T-helper 1 cell treated with Interleukin-12 subunit alpha and Interleukin-12 subunit beta and Interleukin-4 antibody, amounts not matched to agents 30 ng/mL and 1 ng/mL, for 36 hours (primary cell): Measurements from ENCODE around the gene BLOC1S5. TPM values are rescaled to one million over a fixed set of nuclear protein-coding genes. Genes with fewer than 3 reads are reported as not detected.

Experiments
- intact Hi-C: fragments of 100-400 bp; cut with micrococcal nuclease; formaldehyde crosslinking; loops from one replicate; pipeline ENCODE4 v1.15.1; 2024
- total RNA-seq: library from RNA; stranded (reverse); gene quantifications from 2 replicates; pipeline ENCODE4 v1.2.3, GENCODE V29; 2022

Gene BLOC1S5
- total RNA-seq, 1 donor from 2014 or later: 16.6 TPM

DNA sequence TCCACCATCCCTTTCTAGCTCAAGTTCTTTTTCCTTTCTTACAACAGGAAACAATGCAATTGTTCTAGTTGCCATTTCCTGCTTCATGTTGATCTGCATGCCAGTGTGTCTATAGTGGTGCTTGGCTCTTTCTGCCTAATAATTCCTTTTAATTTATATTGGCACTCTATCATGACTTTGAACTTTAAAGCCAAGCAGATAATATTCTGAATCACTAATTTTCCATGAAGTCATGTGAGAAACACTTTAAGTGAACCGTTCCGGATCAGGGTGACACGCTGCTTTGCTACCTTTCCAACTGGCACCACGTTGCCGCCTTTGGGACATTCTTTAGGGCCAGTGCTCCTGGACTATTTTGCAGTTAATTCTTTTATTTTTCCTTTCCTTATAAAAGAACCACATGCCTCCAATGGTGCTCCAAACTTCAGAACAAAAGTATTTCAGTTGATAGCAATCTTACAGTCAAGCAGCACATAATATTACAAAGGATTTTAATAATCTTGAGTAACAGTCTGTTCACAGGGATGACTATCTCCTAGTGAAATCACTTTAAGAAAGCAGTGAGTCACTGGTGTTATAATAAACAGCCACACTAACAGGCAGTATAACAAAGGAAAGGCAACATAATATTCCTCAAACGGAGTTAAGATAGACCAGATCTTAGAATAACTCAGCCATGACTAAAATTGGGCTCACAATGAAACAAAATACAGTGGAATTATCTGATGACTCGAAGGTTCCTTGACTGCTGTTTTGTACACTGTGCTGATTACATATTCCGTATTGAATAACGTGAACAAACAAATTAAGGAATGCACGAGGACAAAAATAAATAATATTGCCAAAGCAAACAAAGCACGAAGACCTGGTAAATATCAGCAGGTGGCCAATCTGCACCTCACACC is 19.0 kb upstream of the BLOC1S5 start:
- intact Hi-C loops: loop anchor here (2.0 kb wide), 1 partner anchor 18 kb away; the partner anchor contains the start of gene BLOC1S5

DNA sequence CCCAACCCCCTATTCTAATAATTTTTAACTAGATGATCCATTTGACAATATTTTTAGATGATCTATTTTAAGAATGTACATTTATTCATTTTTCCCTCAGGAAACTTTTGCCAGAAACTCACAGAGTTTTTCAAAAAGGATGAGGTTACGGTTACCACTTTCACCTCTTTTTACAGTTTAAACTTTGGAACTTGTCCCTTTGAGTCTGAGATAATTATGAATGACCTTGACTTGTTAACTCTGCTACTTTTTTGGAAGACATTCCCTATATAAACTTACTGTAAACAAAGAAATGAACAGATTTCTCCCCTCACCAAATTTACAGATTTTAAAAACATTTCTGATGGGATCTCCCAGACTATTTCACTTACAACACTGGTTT is 18.4 kb upstream of the BLOC1S5 start:
- intact Hi-C loops: loop anchor here (2.0 kb wide), 1 partner anchor 18 kb away; the partner anchor contains the start of gene BLOC1S5

DNA sequence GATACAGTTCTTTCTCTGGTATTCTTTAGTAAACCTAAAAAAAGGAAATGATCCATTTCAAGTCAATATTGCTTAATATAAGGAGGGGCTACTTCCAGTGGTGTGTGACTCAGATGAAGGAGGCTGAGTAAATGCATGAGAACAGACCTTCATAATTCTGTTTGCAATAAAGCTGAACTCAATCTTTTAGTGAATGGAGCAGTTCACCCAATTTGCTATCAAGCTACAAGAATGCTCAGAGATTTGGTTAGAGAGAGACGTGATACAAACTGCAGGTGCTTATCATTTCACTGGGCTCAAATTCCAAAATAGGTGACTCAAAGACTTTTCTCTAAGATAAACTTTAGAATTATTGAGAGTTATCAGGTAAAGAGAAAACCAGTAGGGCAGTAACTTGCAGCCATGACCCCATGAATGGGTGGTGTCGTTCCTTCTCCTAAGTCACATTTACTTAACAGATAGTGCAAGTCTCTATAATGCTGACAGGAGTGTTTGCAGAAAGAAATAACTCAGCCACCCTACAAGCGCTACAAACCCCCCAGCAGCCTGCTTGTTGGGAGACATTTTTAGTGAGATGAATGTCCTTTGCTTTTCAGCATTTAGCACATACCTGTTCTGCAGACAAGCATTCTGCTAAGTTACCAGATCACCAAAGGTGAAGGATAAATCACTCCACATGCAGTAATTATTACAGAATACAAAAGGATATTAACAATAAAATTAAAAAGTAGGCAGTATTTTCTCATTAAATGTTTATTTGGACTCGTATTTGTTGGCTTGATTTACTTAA is 16.4 kb upstream of the BLOC1S5 start:
- intact Hi-C loops: no loop called here

DNA sequence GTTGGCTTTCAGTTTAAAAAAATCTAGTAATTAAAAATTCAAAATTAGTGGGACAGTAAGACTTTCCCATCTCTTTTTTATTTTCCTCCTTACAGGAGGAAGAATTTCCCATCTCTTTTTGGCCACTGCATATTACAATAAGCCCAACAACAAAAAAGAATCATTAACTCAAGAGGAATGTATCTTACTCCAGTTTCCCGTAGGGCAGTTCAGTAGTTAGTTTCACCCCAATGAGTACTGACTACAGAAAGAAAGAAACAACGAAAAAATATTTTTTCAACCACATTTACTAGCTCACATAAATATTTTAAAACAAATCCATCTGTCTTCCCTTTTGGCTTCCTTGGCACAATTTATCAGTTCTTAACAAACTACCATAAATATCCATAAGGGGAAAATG is 14.9 kb upstream of the BLOC1S5 start:
- intact Hi-C loops: no loop called here

DNA sequence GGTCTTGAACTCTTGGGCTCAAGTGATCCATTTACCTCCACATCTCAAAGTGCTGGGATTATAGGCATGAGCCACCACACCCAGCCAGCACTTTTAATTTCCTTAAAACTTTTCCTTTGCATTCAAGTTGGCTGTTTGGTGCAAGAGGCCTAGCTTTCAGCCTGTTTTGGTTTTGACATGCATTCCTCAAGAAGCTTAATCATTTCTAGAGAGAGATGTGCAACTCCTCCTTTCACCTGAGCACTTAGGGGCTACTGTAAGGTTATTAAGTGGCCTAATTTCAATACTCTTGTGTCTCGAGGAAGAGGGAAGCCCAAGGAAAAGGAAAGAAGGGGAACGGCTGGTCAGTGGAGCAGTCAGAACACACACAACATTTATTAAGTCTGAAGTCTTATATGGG is 13.8 kb upstream of the BLOC1S5 start:
- intact Hi-C loops: no loop called here

DNA sequence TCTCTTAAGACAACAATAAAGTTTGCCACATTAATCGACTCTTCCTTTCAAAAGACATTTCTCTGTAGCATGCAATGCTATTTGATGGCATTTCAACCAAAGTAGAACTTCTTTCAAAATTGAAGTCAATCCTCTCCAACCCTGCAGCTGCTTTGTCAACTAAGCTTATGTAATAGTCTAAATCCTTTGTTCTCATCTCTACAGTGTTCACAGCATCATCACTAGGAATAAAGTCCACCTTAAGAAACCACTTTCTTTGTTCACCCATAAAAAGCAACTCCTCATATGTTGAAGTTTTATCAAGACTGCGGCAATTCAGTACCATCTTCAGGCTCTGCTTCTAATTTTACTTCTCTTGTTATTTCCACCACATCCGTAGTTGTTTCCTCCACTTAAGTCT is 11.5 kb upstream of the BLOC1S5 start:
- intact Hi-C loops: no loop called here

DNA sequence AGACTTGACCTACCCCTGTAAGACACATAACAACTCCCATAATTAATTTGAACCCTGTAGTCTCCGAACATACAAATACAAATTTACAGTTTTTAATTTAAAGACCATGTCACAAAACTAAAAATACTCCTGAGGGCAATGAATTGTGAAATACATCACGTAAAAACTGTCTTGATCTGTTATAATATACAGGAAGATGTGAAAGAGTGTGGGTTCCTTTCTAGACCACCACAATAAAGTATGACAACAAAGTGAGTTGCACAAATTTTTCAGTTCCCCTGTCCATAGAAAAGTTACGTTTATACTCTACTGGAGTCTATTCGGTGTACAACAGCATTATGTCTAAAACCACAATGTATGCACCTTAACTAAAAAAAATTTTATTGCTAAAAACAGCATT is 11.0 kb upstream of the BLOC1S5 start:
- intact Hi-C loops: no loop called here

DNA sequence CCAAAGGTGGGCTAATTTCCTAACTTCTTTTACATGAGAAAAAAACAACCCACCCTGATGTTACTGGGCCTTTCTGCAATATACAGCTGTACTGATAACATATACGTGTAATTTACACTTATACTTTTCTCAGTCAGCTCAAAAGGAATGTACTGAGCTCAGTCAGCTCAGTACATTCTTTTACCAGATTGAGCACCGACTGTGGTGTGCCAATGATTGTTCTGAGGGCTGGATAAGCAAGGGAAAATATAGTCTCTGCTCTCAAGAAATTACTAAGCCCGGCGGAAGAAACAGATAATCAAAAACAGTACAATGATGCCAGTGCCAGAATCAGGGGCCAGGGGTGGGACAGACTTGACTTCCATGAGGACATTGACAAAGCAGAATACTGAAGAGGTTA is 10.0 kb upstream of the BLOC1S5 start:
- intact Hi-C loops: no loop called here

DNA sequence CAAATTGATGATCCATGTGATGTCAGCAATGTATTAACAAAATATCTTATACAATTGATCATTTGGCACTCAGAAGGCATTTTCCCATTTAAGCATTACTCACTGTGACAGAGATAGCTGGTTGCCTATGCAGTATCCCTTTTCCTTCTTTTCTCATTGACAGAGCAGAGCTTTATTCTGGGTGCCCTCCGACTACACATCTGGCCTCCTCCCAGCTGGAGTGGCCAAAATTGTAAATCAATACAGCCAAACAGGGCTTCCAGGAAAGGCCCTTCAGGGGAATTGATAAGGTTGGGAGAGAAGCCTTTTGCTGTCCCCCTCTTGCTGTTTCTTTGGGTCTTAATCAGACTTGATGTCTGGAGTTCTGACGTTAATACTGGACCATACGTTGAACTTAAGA is 9.6 kb upstream of the BLOC1S5 start:
- intact Hi-C loops: no loop called here

DNA sequence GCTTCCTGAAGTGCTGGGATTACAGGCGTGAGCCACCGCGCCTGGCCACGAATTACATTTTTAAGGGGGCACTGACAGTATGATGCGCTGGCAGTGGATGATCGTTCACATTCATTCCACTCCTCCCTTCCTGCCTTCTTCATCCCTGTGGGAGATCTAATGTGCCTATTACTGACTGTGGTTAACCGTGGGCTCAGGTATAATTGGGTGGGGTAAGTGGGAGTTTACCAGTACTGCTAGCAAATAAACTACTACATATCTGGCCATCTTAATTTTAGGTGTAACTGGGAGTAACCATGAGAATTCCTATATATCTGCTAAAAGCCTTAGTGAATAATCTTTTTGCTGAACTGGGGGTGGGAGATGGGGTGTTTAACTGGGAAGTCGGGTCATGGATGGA is 6.5 kb upstream of the BLOC1S5 start:
- intact Hi-C loops: no loop called here

DNA sequence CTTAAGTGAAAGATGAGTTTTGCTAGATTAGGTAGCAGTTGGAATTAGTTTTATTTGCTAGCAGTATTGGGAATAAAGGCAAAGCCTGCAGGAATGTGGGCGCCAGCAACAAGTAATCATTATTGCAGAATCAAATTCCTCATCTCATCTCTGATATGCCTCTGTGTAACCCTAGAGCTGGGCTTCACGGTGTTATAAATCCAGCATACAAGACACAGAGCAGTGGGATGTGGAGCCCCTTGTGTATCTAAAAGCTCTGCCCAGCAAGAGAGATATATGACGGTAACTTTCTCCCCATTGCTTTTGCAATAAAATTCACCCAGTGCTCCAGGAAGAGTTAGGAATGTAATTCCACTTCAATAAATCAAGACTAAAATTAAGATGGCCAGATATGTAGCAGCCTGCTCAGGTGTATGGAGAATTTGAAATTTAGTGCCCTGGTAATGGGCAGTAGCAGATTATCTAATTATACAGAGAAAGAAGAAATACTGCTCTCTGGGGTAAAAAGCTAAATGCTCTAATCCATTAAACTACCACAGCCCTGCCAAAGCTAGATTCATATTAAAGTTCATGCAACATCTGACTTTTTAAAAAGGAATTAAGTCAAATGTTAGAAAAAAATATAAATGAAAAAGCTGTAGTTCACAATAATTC is 5.6 kb upstream of the BLOC1S5 start:
- intact Hi-C loops: loop anchor here (10.0 kb wide), 2 partner anchors 795 to 925 kb away; no protein-coding TSS in a partner anchor

DNA sequence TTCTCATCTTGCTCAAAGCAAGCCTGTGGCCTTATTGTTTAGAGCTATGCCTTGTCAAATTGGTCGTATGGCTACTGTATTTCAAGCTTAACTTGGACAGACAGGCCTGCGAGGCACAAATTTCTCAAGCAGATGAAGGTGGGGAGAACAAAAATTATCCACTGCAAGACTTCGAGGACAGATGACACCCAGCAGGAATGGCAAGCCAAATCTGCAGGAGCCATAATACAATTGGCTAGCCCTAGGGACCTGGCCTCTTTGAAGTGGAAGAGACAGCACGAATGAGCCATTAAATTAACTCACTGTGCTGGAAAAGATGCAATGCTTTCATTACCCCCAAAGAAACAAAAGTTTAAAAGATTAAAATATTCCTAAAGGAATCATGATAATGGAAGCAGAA is 5.0 kb upstream of the BLOC1S5 start:
- intact Hi-C loops: loop anchor here (10.0 kb wide), 2 partner anchors 794 to 924 kb away; no protein-coding TSS in a partner anchor

DNA sequence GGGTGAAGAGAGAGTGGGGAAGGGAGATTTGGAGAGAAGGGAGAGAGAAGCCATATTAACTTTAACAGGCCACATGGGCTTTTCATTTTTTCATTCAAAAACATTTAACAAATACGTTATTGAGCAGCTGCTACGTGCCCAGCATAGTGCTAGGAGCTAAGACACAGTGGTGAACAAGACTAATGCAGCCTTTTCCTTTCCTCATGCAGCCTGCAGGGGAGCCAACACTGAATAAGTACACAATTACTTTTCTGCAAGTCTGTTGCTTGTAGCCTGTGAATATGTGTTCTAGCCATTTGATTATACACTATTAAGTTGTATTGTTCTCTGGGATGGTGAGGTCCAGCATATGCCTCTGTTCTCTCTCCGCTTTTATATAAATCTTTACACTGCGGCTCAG is 1.9 kb upstream of the BLOC1S5 start:
- intact Hi-C loops: loop anchor here (10.0 kb wide), 2 partner anchors 791 to 921 kb away; no protein-coding TSS in a partner anchor

DNA sequence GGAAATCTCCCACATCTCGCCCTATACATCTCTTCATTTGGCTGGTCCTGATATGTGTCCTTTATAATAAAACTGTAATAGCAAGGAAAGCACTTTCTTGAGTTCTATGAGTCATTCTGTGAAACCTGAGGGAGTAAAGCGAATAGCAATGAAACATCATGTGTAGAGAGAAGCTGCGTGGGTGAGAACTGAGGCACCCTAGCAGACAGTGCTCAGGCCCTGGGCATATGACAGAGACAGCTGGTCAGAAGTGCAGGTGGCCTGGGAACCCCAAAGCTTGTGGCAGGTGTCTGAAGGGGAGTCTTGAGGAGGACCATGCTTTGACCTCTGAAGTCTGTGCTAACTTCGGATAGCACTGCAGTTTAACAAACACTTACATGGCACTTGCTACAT is 1.3 kb upstream of the BLOC1S5 start:
- intact Hi-C loops: loop anchor here (2.0 to 10.0 kb wide), 3 partner anchors 17 to 921 kb away; no protein-coding TSS in a partner anchor

DNA sequence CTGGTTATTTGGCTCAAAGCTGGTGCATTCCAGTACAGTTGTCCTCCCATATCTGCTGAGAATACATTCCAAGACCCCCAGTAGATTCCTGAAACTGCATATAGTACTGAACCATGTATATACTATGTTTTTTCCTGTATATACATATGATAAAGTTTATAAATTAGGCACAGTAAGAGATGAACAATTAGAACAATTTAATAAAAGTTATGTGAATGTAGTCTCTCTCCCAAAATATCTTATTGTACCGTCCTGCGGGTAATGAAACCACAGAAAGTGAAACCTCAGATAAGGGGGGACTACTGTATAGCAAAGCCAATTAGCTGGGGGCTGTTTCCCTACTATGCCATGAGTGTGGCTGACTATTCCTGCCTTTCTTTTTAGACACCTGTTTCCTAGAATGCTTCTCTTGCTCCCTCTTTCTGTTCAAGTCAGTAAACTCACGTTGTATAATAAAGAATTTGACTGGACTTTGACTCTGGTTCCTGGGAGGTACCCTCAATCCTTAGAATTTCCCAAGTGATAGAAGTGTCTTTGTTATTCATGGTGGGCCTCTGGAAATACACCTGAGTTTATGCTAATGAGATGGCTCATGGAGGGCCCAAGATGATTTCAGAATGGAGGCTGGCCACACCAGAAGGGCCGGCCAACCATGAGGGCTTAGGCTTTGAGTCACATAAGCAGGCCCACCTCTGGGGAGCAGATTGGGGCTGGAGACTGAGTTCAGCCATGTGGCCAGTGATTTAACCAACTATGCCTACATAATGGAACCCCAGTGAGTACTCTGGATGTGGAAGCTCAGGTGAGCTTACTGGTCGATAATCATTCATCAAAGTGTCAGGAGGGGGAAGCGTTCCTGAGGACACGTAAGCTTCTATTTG is 689 bp upstream of the BLOC1S5 start:
- intact Hi-C loops: loop anchor here (1.0 to 10.0 kb wide), 12 partner anchors 18 to 920 kb away; partner anchors contain the start of genes CAGE1, EEF1E1, RIOK1 and SLC35B3

DNA sequence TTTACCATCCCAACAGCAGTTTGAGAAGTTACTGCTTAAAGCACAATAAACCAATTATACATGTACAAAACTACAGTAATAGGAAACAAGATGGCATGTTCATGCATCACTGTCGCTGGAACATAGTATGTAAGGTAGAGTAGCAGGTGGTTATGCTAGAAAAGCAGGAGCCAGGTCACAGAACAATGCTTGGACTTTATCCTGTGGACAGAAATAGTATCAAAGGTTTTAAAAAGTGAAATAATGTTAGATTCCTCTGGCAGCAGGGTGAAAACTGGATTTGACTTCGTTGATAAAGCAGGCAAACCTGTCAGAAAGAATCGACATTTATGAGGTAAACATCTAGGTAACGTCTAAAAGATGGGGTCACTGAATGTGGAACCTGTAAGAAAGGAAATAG is 2.5 kb downstream of the BLOC1S5 start:
- intact Hi-C loops: loop anchor here (10.0 kb wide), 2 partner anchors 787 to 917 kb away; no protein-coding TSS in a partner anchor

DNA sequence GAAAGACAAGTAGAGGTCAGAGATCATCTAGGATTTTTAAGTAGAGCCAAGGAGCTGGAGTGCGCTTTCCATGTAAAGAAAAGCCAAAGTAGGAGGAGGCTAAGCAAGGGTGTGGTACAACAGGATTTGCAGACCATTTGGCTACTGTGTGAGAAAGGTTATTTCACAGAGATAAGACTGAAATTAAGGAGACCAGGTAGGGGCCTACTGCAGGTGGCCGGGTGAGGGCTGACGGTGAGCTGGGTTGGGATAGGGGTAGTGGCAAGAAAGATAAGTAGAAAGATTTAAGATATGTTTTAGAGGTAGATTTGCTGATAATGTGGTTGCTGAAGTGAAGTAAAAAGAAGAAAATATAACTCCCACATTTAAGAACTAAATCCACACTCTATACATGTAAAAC is 3.8 kb downstream of the BLOC1S5 start:
- intact Hi-C loops: loop anchor here (10.0 kb wide), 2 partner anchors 786 to 916 kb away; no protein-coding TSS in a partner anchor

DNA sequence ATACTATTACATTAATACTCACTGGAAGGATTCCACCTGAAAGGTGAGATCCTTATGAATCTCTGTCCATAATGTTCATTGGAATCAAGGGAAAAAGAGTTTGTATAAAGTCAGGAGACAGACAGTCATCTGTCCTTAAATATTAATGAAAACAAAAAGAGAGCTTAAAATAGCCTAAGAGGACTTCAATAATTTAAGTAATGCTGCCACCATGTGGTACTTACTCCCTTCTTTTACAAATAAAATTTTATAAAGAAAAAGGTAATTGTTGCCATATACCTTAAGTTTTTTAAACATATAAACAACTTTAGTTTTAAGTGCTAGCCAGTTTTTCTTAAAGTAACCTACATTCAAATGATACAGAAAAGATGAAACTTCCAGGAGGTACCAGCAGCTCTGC is 5.1 kb downstream of the BLOC1S5 start:
- intact Hi-C loops: loop anchor here (1.0 to 5.0 kb wide), 3 partner anchors 160 to 442 kb away; no protein-coding TSS in a partner anchor

DNA sequence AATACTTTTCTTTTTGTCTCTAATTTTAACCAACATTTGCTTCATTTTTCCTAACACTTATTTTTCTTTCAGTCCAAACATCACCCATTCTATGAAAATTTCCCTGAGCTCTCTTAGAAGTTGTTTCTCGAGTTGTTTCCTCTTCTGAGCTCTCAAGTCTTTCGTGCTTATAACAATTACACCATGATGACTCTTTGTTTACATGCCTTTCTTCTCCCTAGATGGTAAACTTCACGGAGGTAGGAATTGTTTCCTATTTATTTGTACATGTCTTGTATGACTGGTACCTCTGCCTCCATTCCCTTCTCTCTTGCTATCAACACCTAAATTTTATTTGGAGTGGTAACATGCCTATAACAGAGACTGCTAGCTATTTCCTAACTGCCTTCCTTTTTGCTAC is 6.4 kb downstream of the BLOC1S5 start:
- intact Hi-C loops: loop anchor here (5.0 kb wide), 1 partner anchor 440 kb away; no protein-coding TSS in a partner anchor

DNA sequence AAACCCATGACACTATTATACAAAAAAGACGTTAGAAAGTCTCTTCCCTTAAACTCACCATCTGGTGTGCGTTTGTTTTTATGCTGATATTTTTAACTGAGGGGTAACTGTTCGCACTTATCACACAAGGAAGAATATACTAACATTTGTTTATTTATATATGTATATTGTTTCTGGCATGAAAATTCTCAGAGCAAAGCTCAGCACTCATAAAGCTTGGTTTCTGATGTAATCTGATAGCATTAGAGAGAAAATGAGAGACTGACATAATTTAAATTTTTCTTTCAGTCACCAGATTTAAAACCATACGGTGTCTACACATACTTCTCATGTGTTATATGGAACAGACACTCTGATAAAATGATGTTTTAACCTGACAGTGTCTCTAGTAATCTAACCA is 6.9 kb downstream of the BLOC1S5 start:
- intact Hi-C loops: loop anchor here (5.0 kb wide), 1 partner anchor 440 kb away; no protein-coding TSS in a partner anchor
